Measurements from ENCODE around the gene SORCS2.

Gene SORCS2

GRCh38 chr4:7384003-7384928 lies 191.9 kb downstream of the SORCS2 start:
- no peak for DNase-seq

GRCh38 chr4:7384929-7385890 lies 192.9 kb downstream of the SORCS2 start:
- DNase-seq = no peak

GRCh38 chr4:7387925-7388324 lies 195.6 kb downstream of the SORCS2 start:
- no peak for DNase-seq

DNA sequence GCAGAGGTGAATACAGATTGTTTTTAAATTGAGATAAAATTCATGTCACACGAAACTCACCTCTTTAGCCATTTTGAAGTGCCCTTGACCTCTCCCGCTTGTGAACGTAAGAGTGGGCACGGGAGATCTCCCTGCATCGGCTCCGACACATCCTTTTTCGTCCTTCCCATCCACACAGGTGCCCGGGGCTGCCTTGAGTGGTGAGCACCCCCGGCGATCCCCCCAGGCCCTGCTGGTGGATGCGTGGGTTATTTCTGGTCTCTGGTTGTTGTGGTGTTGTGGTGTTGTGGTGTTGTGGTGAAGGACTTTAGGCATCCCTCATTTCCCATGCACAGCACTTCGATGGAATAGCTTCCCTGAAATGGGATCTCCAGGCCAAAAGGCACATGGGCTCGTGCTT lies 196.3 kb downstream of the SORCS2 start:
- no peak for DNase-seq

GRCh38 chr4:7389101-7389701 lies 196.9 kb downstream of the SORCS2 start:
- no peak for DNase-seq

- no peak for DNase-seq
Observed at GRCh38 chr4:7389719-7390118, 197.4 kb downstream of the SORCS2 start.

DNA sequence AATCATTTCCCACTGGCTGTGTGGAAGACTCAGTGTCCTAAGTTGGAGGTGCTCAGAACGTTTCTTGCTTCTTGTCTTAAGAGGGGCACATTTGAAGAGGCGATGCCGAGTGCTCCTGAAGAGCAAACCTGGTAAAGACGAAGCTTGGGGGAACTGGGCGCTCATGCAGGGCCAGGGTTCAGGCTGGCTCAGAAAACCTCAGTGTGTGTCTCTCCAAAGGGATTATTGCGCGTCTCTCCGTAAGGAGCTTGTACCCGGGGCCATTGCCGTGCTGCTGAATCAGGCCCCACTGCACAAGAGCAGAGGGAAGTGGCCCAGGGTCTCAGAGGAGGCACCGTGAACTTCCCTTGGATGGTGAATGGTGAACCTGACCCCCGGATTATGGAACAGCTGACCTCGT lies 198.0 kb downstream of the SORCS2 start:
- no peak for DNase-seq

DNA sequence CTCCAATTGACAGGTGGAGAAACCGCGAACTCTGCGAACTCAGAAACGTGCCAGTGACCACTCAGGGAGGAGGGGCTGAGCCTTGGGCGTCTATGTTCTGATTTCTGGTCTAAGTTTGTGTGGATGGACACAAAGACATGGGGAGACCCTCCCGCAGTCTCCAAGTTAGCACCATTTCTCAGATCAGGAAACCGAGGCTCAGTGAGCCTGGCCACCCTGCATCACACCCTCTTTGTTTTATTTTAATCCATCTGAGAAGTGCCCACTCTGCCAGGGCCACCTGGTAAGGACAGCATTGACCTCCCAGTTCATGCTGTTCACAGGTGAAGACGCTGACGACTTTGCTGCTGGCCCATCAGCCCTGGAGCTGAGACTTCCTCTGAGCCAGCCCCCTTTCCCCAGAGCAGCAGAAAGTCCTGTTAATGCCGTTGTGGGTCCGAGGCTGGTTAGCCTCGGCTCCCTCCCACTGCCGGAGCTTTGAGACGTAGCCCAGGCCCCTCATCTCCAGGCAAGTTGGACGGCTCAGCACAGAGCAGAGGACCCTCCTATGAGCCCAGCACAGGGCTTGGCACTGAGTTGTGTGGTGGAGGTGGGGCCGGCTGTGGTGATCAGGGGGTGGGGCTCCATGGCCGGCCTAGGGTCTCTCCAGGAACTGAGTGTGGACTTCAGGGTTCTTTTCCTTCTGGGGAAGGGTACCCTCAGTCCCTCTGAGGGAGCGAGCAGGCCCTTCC lies 198.7 kb downstream of the SORCS2 start:
- no peak for DNase-seq

DNA sequence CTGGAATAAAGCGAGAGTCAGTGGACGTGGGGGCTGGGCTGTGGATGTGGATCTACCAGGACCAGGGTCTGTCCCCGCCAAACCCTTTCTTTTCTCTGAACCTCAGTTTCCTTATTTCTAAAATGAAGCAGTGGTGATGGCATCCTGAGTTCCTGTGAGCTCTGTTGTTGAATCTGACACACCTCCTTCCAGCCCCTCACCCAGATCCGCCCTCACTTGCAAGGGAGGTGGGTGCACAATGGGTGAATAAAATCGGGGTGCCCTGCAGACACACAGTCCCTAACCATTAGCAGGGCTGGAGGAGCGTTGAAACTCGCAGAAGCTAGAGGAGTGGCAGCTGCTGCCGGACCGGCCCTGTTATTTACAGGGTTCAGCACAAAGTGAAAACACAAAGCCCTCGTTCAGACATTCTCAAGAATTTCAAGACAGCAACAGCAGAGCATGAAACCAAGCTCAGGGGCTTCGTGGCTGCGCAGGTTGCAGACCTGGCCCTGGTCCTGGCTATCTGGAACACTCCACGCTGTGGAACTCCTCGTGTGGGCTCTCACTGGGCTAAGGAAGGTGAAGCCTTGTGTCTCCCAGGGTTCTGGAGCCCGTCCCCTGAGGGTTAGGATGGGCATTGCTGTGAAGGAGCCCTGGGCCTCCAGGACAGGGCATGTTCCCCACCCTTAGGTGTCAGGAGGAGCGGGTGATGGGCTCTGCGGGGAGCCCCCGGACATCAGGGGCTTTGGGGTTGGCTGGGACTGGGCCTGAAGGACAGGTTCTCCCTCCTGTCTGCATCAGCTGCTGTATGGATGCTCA lies 199.5 kb downstream of the SORCS2 start:
- no peak for DNase-seq

- no peak for DNase-seq
Observed at GRCh38 chr4:7392438-7393421, 200.4 kb downstream of the SORCS2 start.

- DNase-seq = no peak
Observed at GRCh38 chr4:7393601-7394575, 201.6 kb downstream of the SORCS2 start.

DNA sequence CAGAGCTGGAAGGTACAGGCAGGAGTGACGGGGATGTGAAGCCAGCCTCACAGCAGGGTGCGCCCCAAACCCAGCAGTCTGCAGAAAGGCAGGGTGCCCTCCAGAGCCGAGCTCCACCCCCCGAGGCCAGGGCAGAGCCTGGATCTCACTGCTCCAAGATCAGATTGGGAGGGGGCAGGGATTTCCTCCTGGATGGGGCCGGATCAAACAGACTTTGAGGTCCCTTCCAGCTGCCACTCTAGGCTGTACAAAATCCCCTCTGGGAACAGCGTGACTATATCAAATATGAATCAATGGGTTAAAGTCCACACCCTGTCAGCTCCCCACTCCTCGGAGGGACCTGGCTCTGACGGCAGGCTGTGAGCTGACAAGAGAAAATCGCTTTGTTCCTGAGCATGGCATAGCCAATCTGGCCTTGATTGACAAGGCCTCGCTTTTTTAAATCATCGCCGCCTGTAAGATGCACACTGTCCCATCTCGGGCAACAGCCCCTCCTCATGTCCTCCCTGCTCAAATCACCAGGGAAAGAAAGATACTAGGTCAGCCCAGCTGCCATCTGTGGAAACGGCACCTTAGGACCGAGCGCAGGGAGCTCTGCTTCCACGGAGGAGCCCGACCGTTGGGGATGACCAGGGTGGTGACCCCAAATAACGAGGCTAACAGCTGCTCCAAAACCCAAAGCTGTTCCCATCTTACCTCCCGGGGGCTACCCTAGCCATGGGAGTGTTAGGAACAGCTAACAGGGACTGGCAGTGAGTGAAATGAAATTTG lies 202.5 kb downstream of the SORCS2 start:
- DNase-seq = no peak

- no peak for DNase-seq
Observed at GRCh38 chr4:7395645-7396044, 203.3 kb downstream of the SORCS2 start.

GRCh38 chr4:7396186-7396910 lies 204.0 kb downstream of the SORCS2 start:
- no peak for DNase-seq

DNA sequence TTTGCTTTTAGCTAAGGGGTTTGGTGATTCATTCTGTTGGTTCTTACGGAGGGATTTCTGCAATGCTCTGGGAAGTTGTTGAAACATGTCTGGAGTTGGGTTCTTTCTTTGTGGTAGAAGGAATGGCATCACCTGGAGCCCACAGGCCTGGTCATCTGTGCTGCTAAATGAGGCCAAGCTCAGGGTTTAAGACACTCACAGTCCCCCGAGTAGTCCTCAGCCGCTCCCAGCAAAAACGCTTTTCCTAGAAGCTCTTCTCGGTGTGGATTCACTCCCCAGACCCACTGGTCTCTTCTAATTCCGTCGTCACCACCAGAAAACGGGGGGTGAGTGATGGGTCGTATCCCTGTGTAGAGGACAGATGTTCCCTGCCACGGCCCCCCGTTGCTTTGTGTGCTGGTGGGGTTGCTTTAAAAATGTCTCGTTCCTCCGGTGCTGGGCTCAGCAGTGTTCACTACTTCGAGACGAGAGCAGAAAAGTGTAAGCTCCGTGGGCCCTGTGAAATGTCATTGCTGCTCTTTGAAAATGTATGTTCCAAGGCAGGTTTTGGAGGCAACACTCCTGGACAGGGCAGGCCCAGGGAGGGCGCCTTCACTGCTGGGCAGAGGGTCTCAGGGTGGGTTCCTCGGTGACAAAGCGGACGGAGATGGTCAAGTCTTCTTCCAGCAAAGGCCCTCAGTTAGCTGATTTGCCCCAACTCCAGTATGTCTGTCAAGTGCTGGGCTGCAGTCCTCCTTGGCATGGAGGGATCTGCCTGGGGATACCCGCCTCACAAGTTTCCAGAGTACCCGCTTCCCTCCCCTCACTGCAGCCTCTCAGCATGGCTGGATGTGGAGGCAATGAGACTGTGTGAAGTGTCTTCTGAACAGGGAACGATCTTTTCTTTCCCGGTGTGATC lies 205.1 kb downstream of the SORCS2 start:
- DNase-seq = no peak

- peak; percentile 97 for DNase-seq
Observed at GRCh38 chr4:7398104-7398423, 205.7 kb downstream of the SORCS2 start.
